BLaER1 (cell line): ENCODE data around the gene KCNH4.
"Not testable (repeated sequence)": the region's sequence is repeated elsewhere in the genome, so short reads cannot be mapped to it uniquely, and the experiment has no call there.

ENCODE experiments used
- H3K27ac ChIP-seq: shearing (Covaris generic); formaldehyde crosslinking; 2 replicates; pipeline ENCODE4 v1.8.1; 2022
- H3K27me3 ChIP-seq: shearing (Covaris generic); formaldehyde crosslinking; 2 replicates; pipeline ENCODE4 v1.8.1; 2022
- H3K36me3 ChIP-seq: shearing (Covaris generic); formaldehyde crosslinking; 2 replicates; pipeline ENCODE4 v1.8.1; 2022
- H3K4me1 ChIP-seq: shearing (Covaris generic); formaldehyde crosslinking; 2 replicates; pipeline ENCODE4 v1.8.1; 2022
- H3K4me2 ChIP-seq: shearing (Covaris generic); formaldehyde crosslinking; 2 replicates; pipeline ENCODE4 v1.8.1; 2022
- H3K4me3 ChIP-seq: shearing (Covaris generic); formaldehyde crosslinking; 2 replicates; pipeline ENCODE4 v1.8.1; 2022
- H3K9ac ChIP-seq: shearing (Covaris generic); formaldehyde crosslinking; 2 replicates; pipeline ENCODE4 v1.8.1; 2022
- H3K9me3 ChIP-seq: shearing (Covaris generic); formaldehyde crosslinking; 2 replicates; pipeline ENCODE4 v1.8.1; 2022
- H4K20me1 ChIP-seq: shearing (Covaris generic); formaldehyde crosslinking; 2 replicates; pipeline ENCODE4 v1.8.1; 2022
- Cebpa-rat ChIP-seq: shearing (Covaris generic); IDR thresholded peaks from 2 replicates; pipeline ENCODE4 v1.8.1; 2022

The KCNH4 gene

DNA sequence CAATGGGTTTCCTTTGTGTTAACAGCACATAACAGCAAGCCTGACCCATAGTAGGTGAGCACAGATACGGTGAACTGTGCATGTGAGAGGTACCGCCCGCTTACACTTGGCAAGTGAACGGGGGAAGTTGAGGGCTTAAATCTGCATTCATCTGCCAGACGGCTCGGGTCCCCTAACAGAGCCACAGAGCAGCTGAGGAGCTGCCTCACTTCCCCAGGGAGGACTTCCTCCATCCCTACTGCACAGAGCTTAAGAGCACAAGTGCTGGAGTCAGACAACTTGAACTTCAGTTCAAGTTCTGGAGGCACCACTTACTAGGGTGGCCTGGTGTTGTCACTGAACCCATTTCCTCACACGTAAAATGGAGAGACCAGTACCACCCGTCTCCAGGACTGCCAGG lies 39.6 kb downstream of the KCNH4 start:
- Histone ChIP-seq H3K4me2 (peak overlapping the region; percentile 44), H3K27me3 (no peaks in the 10 kb centered on the region), H4K20me1 (peaks cover 99% of the 10 kb centered on the region), H3K4me3 (no peak overlapping the region), H3K36me3 (peaks cover 92% of the 10 kb centered on the region), H3K27ac (0 out of 2 replicates have a peak overlapping the region, but pooled peaks have one; percentile 13), H3K9ac (no peak overlapping the region), H3K4me1 (peaks cover 41% of the 10 kb centered on the region), H3K9me3 (no peaks in the 10 kb centered on the region)
- no peak for TF ChIP-seq Cebpa-rat

DNA sequence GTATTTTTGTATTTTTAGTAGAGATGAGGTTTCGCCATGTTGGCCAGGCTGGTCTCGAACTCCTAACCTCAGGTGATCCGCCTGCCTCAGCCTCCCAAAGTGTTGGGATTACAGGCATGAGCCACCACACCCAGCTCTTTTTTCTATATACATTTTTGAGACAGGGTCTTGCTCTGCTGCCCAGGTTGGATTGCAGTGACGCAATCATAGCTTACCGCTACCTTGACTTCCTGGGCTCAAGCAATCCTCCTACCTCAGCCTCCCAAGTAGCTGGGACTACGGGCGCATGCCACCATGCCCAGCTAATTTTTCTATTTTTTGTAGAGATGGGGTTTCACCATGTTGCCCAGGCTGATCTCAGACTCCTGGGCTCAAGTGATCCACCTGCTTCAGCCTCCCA lies 40.3 kb downstream of the KCNH4 start:
- not testable (repeated sequence) for H3K27me3 ChIP-seq

DNA sequence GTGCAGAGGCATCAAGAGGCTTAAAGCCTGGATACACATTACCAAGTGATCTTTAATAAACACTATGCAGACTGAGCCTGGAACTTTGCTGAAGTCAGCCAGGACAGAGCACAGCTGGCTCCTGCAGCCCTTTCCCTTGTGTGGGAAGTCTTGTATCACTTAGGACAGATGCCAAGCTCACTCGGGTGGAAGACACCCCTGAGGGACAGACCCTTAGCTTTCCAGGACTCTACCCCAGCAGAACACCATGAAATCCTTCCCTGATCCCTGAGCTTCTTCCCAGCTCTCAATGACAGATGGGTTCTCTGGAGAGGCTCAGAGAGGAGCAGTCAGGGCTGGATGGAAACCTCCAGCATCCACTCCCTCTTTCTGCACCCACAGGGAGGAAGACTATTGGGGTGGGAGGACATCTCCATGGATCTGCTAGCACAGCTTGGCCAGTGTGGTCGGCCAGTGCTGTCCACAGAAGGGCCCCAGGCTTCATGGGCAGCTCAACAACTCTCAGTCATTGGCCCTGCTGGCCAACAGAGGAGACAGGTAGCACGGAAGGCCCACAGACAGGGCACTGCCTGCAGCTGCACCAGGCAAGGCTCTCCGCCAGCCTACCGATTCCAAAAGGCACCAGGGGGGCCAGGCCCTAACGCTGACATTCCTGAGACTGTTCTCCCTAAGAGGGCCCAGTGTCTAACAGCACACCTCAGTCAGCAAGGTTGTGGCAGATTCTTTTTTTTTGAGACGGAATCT lies 42.0 kb downstream of the KCNH4 start:
- H3K36me3 ChIP-seq: peaks cover 84% of the 10 kb centered on the region
- no peak overlapping the region for H3K4me3 ChIP-seq
- H3K27ac ChIP-seq: no peak overlapping the region
- no peak overlapping the region for H3K4me2 ChIP-seq
- H3K4me1 ChIP-seq: peaks cover 65% of the 10 kb centered on the region
- no peak overlapping the region for H3K9ac ChIP-seq
- TF ChIP-seq Cebpa-rat: no peak
- peaks cover 99% of the 10 kb centered on the region for H4K20me1 ChIP-seq
- no peaks in the 10 kb centered on the region for H3K9me3 ChIP-seq
- H3K27me3 ChIP-seq: no peaks in the 10 kb centered on the region

More for the DNA sequence above, 40.3 kb downstream of the KCNH4 start:
- peaks cover 48% of the 10 kb centered on the region for H3K4me1 ChIP-seq
- not testable (repeated sequence) for H3K4me2 ChIP-seq, H3K9me3 ChIP-seq, H3K9ac ChIP-seq, H3K4me3 ChIP-seq
- H4K20me1 ChIP-seq: peaks cover 99% of the 10 kb centered on the region
- peaks cover 92% of the 10 kb centered on the region for H3K36me3 ChIP-seq
- H3K27ac ChIP-seq: 0 out of 2 replicates have a peak overlapping the region, but pooled peaks have one; percentile 13

DNA sequence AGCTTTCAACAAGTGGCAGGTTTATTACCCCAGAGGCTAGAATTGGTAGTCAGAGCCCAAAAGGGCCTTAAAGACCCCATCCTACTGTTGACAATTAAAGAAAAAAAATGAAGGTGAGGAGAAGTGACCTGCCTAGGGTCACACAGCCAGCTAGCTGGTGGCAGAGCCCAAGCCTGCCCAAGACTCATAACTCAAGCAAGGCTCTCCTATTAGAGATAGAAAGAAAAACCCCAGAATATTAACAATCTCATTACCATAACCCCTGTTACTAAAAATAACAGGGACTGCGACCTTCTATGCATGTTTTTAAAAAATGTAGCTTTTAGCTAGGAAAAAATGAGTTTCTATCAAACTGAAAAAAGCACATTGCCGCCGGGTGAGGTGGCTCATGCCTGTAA lies 44.3 kb downstream of the KCNH4 start:
- H3K4me1 ChIP-seq: peaks cover 66% of the 10 kb centered on the region
- no peak overlapping the region for H3K4me2 ChIP-seq
- H3K9me3 ChIP-seq: no peaks in the 10 kb centered on the region
- TF ChIP-seq Cebpa-rat: no peak
- H3K27me3 ChIP-seq: no peaks in the 10 kb centered on the region
- H3K9ac ChIP-seq: no peak overlapping the region
- H4K20me1 ChIP-seq: peaks cover 99% of the 10 kb centered on the region
- no peak overlapping the region for H3K4me3 ChIP-seq
- H3K36me3 ChIP-seq: peaks cover 64% of the 10 kb centered on the region
- H3K27ac ChIP-seq: no peak overlapping the region

DNA sequence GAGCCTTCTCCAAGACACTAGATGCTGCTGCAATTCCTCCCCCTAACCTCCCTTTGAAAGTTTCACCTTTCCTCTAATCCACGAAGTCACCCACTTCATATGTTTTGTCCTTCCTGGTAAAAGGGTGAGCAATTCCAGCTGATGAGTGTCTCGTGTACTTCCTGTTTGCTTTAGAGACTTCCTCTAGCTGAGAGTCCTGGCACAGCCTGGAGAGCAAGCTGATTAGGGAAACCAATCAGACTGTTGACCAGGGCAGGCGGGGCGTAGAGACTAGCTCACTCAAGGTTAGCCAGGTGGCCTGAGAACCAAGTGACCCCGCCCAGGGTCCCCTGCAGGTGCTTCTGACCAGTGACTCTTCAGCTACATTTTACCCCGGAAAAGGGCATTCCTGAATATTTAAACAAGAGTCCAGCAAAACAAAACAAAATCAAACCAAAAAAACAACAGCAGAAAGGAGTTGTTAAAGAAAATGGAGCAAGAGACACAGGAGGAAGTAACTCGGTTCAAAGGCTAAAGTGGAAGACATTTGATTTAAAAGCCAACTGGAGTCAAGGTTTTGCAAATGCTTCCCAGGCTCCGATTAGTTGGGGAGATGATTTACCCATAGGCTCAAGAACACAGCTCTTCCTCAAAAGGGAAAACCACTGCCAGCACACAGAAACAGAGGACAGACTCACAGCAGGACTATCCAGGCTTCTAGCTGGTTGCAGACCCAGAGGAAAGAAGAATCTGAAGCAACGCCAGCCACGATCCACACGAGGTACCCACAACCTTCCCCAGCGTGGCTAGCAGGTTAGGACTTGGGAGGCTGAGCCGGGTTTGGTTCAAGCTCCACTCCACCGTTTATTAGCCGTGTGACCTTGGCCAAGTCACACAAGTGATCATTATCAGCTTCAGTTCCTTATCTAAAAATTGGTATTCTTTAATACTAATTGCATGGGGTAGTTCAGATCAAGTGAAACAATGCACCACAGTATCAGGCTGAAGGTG lies 45.0 kb downstream of the KCNH4 start:
- Histone ChIP-seq H3K9me3 (no peaks in the 10 kb centered on the region), H3K4me1 (peaks cover 66% of the 10 kb centered on the region), H3K27me3 (no peaks in the 10 kb centered on the region), H3K4me2 (peak overlapping the region; percentile 42), H3K36me3 (peaks cover 59% of the 10 kb centered on the region), H3K9ac (no peak overlapping the region), H3K27ac (no peak overlapping the region), H3K4me3 (no peak overlapping the region), H4K20me1 (peaks cover 99% of the 10 kb centered on the region)
- no peak for TF ChIP-seq Cebpa-rat

DNA sequence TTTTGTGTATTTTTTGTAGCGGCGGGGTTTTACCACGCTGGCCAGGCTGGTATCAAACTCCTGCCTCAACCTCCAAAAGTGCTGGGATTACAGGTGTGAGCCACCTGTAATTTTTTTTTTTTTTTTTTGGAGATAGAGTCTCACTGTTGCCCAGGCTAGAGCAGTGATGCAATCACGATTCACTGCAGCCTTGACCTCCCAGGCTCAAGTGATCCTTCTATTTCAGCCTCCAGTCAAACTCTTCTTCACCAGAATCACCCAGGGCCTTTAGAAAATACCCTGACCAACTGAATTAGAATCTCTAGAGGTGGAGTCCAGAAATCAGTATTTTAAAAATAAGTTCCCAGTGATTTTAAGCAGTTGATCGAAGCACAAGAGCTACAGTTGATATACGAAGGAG lies 45.8 kb downstream of the KCNH4 start:
- Histone ChIP-seq H3K4me1 (peaks cover 67% of the 10 kb centered on the region), H3K36me3 (peaks cover 59% of the 10 kb centered on the region), H4K20me1 (peaks cover 100% of the 10 kb centered on the region), H3K4me2 (no peak overlapping the region; the same call in 1 of the 2 replicates), H3K27ac (no peak overlapping the region), H3K27me3 (no peaks in the 10 kb centered on the region), H3K9ac (no peak overlapping the region), H3K4me3 (no peak overlapping the region), H3K9me3 (no peaks in the 10 kb centered on the region)
- TF ChIP-seq Cebpa-rat: no peak

DNA sequence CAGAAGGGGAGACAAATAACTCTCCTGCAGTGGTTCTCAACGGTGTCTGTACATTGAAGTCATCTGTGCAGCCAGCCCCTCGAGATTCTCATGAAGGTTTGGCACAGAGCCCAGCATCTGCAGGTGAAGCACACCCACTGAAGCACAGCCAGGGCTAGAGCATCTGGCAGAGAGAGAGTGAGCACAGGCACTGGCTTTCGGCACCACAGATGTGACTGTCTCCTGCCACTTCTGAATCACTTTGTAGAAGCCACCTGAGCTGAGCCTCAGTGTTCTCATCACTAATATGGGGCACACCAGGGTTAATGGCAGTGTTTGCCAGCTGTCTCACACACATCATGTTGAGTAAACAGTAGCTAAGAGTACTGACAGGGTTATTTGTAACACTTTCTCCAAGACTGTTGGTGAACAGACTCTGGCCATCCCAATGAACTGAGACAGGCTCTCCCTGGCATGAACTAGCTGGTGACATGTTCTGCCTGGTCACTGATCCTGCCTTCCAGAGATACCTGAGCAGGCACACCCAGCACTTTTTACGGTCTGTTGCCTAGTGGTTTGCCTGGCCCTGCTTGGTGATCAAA lies 47.4 kb downstream of the KCNH4 start:
- H3K9ac ChIP-seq: peak overlapping the region; percentile 51; the same call in 1 of the 2 replicates
- TF ChIP-seq Cebpa-rat: no peak
- H3K4me3 ChIP-seq: no peak overlapping the region
- peak overlapping the region; percentile 71 for H3K4me2 ChIP-seq
- H3K9me3 ChIP-seq: no peaks in the 10 kb centered on the region
- H4K20me1 ChIP-seq: peaks cover 94% of the 10 kb centered on the region
- H3K27ac ChIP-seq: peak overlapping the region; percentile 32
- no peaks in the 10 kb centered on the region for H3K27me3 ChIP-seq
- peaks cover 60% of the 10 kb centered on the region for H3K36me3 ChIP-seq
- H3K4me1 ChIP-seq: peaks cover 61% of the 10 kb centered on the region

DNA sequence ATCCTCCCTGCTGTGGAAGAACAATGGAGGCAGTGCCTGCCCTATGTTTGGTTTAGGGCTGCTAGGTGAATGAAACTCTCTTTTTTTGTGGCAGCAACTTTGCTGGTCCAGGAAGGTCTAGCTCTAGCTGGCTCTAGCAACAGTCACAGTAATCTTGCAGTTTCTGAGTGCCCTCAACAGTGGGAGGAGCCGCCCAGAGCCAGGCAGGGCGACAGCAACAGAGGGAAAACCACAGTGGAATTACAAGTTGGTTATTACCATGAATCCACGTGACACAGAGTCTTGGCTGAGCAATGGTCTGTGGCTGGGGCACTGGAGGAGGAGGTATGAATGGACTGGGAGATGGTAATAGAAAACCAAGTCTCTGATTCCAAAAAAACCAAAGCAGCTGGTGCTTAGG lies 48.0 kb downstream of the KCNH4 start:
- H3K27me3 ChIP-seq: no peaks in the 10 kb centered on the region
- H3K4me2 ChIP-seq: peak overlapping the region; percentile 71
- H3K9ac ChIP-seq: peak overlapping the region; percentile 51; the same call in 1 of the 2 replicates
- TF ChIP-seq Cebpa-rat: no peak
- H3K27ac ChIP-seq: peak overlapping the region; percentile 32; the same call in 1 of the 2 replicates
- no peak overlapping the region for H3K4me3 ChIP-seq
- H3K9me3 ChIP-seq: no peaks in the 10 kb centered on the region
- peaks cover 60% of the 10 kb centered on the region for H3K36me3 ChIP-seq
- H4K20me1 ChIP-seq: peaks cover 88% of the 10 kb centered on the region
- H3K4me1 ChIP-seq: peaks cover 61% of the 10 kb centered on the region

DNA sequence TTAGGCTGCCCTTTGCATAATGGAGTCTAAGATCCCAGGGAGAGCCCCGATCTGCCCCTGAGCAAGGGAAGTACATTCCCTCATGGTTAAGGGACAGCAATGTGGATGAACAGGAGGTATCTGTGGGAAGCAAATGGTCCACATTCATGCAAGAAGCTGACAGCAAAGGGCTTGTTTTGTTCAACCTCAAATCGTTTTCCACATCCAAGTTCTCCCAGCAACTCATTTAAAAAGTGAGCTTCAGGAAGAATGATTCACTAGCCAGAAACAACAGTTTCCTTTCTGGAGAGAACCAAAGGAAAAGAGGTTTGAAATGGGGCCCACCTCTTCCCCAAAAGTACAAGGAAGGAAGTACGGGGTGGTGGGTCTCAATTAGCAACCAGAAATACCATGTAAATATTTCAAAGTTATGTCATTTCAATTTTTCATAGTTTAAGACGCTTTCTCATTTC lies 48.9 kb downstream of the KCNH4 start:
- peaks cover 61% of the 10 kb centered on the region for H3K4me1 ChIP-seq
- H3K9me3 ChIP-seq: no peaks in the 10 kb centered on the region
- peak overlapping the region; percentile 32 for H3K27ac ChIP-seq
- H3K9ac ChIP-seq: peak overlapping the region; percentile 51
- H3K4me2 ChIP-seq: peak overlapping the region; percentile 71
- no peaks in the 10 kb centered on the region for H3K27me3 ChIP-seq
- peaks cover 79% of the 10 kb centered on the region for H4K20me1 ChIP-seq
- no peak overlapping the region for H3K4me3 ChIP-seq
- TF ChIP-seq Cebpa-rat: no peak
- peaks cover 61% of the 10 kb centered on the region for H3K36me3 ChIP-seq
